ENCODE data around the gene SMYD5. TPM values are rescaled to one million over a fixed set of nuclear protein-coding genes. Genes with fewer than 3 reads are reported as not detected.

The SMYD5 gene
- total and polyA plus RNA-seq, 9 of the 15 experiments (the other 6 are each of a cell fraction or from before 2014, with no cell fraction given): 11.4 to 56.8 (median 32.0) TPM

DNA sequence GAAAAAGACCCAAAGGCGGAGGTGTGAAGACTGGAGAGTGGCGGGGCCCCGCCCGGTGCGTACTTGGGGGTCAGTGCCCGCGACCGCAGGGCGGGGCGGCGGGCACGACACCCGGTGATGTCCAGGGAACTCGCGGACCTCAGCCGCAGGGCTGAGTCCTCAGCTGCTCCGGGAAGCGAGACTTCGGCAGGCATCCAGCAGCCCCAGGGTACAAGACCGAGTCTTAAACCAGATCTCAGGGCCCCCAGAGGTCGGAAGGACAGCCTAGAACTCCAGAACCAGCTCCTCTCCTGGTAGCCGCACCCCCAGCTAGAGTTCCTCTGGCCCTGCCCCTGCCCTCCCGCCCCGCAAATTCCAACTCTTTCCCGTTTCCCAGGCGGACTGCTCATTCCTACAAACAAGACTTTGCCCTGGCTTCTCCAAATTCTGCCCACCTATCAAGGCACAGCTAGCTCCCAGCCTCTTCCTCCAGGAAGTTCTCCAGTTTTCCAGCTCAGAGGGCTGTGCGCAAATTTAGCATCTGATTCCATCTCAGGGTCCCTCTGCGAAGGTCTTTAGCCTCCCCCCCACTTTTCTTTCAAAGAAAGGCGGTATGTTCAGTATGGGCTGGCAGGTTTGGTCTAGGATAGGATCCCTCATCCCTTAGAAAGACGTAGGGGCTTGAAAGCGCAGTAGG, 37.7 kb upstream of the SMYD5 start:
- peaks cover 11 to 29% of the 10 kb centered on the region in 2 experiments; a peak in 4 of 5 replicates for H3K4me1 ChIP-seq (replicated peaks in 1 of 2; ENCODE audit: control insufficient read depth in 2 of 2, insufficient read depth in 2 of 2, low read length in 2 of 2)
- ChIA-PET CTCF (ENCODE audit: low intra/inter-chr PET ratio) (interaction anchor here (0.6 to 4.1 kb wide), 8 partner anchors 32 to 408 kb away, joined by 3 to 56 read pairs (median 6); no protein-coding TSS in a partner anchor), POLR2A (no interaction called here)
- no peaks in the 10 kb centered on the region for H4K20me1 ChIP-seq (replicated peaks; ENCODE audit: control insufficient read depth, insufficient read depth, low read length)
- peak overlapping the region; percentile 86 for H2AFZ ChIP-seq (ENCODE audit: low read depth, low read length)
- 46% methylated on average over 27 of the region's 31 CpGs for WGBS (ENCODE audit: insufficient coverage, low coverage, missing lambda C conversion rate)
- H3K9ac ChIP-seq (ENCODE audit: insufficient read depth in 1 of 2, low read depth in 2 of 2, low read length in 2 of 2): peak overlapping the region; percentile 35 to 87; a peak in 3 of 4 replicates
- intact Hi-C loops (cut with micrococcal nuclease) (loop anchor here (2.0 to 5.0 kb wide), 4 partner anchors 81 to 404 kb away; no protein-coding TSS in a partner anchor), in situ Hi-C loops (cut with MboI) (no loop called here)
- no peaks in the 10 kb centered on the region for H3K9me1 ChIP-seq (ENCODE audit: control insufficient read depth, insufficient read depth, low read length)
- FAIRE-seq (no peak), ATAC-seq (no peak), DNase-seq (ENCODE audit: extremely low read depth in 1 of 4, low spot score in 3 of 4) (peak in 2 of 4 experiments; percentile 29 to 36)
- BruUV-seq (replicated peaks): no TSS peak
- peak overlapping the region; percentile 71; the same call in 1 of the 2 replicates for H3K4me2 ChIP-seq (ENCODE audit: insufficient read depth, low read length)
- H3K36me3 ChIP-seq (ENCODE audit: control insufficient read depth, insufficient read depth, low read length): no peaks in the 10 kb centered on the region
- H3K79me2 ChIP-seq (ENCODE audit: control insufficient read depth, insufficient read depth, low read length): no peaks in the 10 kb centered on the region
- H3K9me3 ChIP-seq (replicated peaks; ENCODE audit: control insufficient read depth, insufficient read depth, low read depth, low read length): no peaks in the 10 kb centered on the region
- H3K27ac ChIP-seq (ENCODE audit: extremely low read depth, low read depth, low read length): no peak overlapping the region
- peak; percentile 67 for TF ChIP-seq ZFP36 (IDR thresholded peaks at IDR 0.05; ENCODE audit: low read depth, low read length, partially characterized antibody)
- no peak for TF ChIP-seq BMI1 (IDR thresholded peaks at IDR 0.05; ENCODE audit: low read length)
- peaks cover 3 to 35% of the 10 kb centered on the region in 2 experiments; a peak in 3 of 5 replicates for H3K27me3 ChIP-seq (ENCODE audit: control insufficient read depth in 2 of 2, insufficient read depth in 2 of 2, low read length in 2 of 2)
- no peak overlapping the region for H3K4me3 ChIP-seq

Measured in K562 (cell line).